IPS DF 6.9 (cell line): Measurements from ENCODE around the gene IGFBP2.

ENCODE experiments used
- DNase-seq: peaks from one replicate; pipeline ENCODE4 v3.0.0-alpha.2; 2013; ENCODE audit warnings: low read depth, low spot score
- H3K27ac ChIP-seq: one replicate; pipeline ENCODE4 v1.5.1; 2013; ENCODE audit warnings: low read length, control low read depth
- H3K27me3 ChIP-seq: 2 replicates; pipeline ENCODE4 v1.6.1; 2013; ENCODE audit warnings: mild to moderate bottlenecking, low read length; ENCODE audit not compliant: control insufficient read depth, insufficient read depth
- H3K36me3 ChIP-seq: 2 replicates; pipeline ENCODE4 v1.6.1; 2013; ENCODE audit warnings: low read length; ENCODE audit not compliant: control insufficient read depth, insufficient read depth
- H3K4me1 ChIP-seq: 2 replicates; pipeline ENCODE4 v1.6.1; 2013; ENCODE audit warnings: low read length; ENCODE audit not compliant: control insufficient read depth, insufficient read depth
- H3K4me3 ChIP-seq: 2 replicates; pipeline ENCODE4 v1.5.1; 2013; ENCODE audit warnings: mild to moderate bottlenecking, low read length
- H3K9me3 ChIP-seq: 2 replicates; pipeline ENCODE4 v1.6.1; 2013; ENCODE audit warnings: low read length, inconsistent platforms; ENCODE audit not compliant: control insufficient read depth, insufficient read depth
- WGBS: extraction: QIAGEN DNeasy Blood & Tissue Kit; methylation state at CpG from one replicate; pipeline ENCODE4 v1.1.7; 2013; ENCODE audit warnings: mixed read lengths, missing lambda C conversion rate; ENCODE audit not compliant: insufficient read length, insufficient coverage; 5-methylcytosine and 5-hydroxymethylcytosine counted together

The IGFBP2 gene

DNA sequence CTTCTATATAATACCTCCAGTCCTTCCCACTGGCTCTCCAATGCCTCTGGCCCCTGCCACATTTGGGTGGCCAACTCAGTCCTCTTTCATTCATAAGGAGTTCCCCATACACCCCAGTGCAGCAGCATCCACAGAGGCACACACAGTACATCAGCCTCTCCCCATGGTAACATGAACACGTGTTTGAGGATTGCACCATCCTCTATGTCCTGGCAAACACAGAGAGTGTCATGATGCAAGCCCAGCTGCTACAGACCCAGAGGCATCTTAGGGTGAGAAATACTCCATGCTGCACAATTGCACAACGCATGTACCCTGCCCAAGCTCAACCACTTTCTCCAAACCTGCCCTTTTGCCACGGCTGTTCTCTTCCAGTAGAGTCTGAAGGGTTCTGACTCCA, 50.6 kb downstream of the IGFBP2 start:
- DNase-seq = no peak
- H3K27ac ChIP-seq = no peak overlapping the region
- no CpG with 5 or more reads among the region's 3 CpGs for WGBS
- H3K9me3 ChIP-seq = no peaks in the 10 kb centered on the region
- H3K4me1 ChIP-seq = peaks cover 4% of the 10 kb centered on the region
- H3K36me3 ChIP-seq = no peaks in the 10 kb centered on the region
- no peaks in the 10 kb centered on the region for H3K27me3 ChIP-seq
- no peak overlapping the region for H3K4me3 ChIP-seq

DNA sequence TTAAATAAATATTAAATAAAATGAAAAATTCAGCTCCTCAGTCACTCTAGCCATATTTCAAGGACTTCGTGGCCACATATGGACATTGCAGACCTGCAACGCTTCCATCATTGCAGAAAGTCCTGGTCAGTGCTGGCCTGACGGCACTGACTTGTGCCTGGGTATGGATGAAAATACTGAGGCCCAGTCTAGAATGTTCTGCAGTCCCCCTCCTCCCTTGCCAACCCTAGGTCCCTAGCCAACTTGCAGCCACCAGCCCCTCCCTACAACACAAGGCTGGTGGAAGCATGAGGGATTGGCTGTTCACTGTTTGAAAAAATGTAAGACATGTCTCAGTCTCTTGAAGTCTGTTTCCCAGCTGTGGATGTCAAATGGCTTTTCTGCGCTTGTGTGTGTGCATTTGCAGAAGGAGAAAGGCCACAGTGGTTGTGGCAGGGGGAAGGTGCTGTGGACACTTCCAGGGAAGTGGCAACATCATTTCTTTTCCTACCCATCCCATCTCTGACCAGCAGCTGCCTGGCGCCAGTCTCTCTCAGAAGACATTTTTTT, 52.2 kb downstream of the IGFBP2 start:
- H3K4me3 ChIP-seq = no peak overlapping the region
- no peaks in the 10 kb centered on the region for H3K9me3 ChIP-seq
- DNase-seq = no peak
- H3K36me3 ChIP-seq = no peaks in the 10 kb centered on the region
- no CpG with 5 or more reads among the region's 5 CpGs for WGBS
- no peak overlapping the region for H3K27ac ChIP-seq
- peaks cover 4% of the 10 kb centered on the region; the same call in 1 of the 2 replicates for H3K4me1 ChIP-seq
- peaks cover 2% of the 10 kb centered on the region; the same call in 1 of the 2 replicates for H3K27me3 ChIP-seq

DNA sequence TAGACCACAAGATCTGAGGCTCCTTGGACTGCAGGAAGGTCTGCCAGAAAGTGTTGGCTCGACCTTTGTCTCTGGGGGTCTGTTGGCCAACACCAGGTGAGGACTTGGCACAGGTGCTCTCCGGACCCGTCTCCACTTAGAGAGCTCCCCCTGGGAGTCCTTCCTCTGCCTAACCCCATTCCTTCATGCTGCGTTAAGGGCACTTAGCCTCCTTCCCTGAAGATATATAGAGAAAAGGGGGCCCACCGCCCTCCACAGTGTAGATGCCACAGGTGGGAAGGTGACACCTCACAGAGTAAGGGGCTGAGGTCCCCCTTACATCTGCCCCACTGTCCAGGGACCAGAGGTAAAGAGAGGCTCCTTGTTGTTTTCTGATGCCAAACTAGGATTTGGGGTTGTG, 53.9 kb downstream of the IGFBP2 start:
- DNase-seq = no peak
- H3K27me3 ChIP-seq = peaks cover 6% of the 10 kb centered on the region
- H3K4me1 ChIP-seq = peaks cover 1% of the 10 kb centered on the region; the same call in 1 of the 2 replicates
- no peaks in the 10 kb centered on the region for H3K9me3 ChIP-seq
- H3K4me3 ChIP-seq = no peak overlapping the region
- WGBS = no CpG with 5 or more reads among the region's 5 CpGs
- H3K36me3 ChIP-seq = no peaks in the 10 kb centered on the region
- H3K27ac ChIP-seq = no peak overlapping the region

DNA sequence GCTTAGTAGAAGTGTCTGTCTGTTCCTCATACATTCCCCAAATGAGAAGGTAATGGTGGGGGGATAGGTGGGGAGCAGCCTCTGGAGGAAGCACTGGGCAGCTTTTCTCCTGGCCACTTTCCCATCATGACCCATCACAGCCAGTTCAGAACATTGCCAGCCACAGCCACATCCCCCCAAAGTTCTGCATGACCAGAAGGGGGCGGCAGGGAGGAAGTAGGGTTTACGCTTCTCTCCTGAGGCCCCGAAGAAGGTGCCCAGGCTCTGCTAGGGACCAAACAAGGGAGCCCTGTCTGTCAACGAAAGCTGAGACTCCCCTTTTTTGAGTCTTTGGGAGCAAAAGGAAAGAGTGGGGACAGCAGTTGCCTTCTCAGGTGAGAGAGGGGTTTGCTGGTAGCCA, 54.4 kb downstream of the IGFBP2 start:
- DNase-seq = no peak
- H3K27me3 ChIP-seq = peaks cover 6% of the 10 kb centered on the region
- H3K4me3 ChIP-seq = no peak overlapping the region
- no peaks in the 10 kb centered on the region for H3K9me3 ChIP-seq
- no peak overlapping the region for H3K27ac ChIP-seq
- WGBS = no CpG with 5 or more reads among the region's 4 CpGs
- no peaks in the 10 kb centered on the region for H3K36me3 ChIP-seq
- H3K4me1 ChIP-seq = peaks cover 1% of the 10 kb centered on the region; the same call in 1 of the 2 replicates

GRCh38 chr2:216688731-216689340, 55.6 kb downstream of the IGFBP2 start:
- no peak for DNase-seq
- Histone ChIP-seq H3K36me3 (no peaks in the 10 kb centered on the region), H3K9me3 (no peaks in the 10 kb centered on the region), H3K4me3 (no peak overlapping the region), H3K27me3 (peaks cover 6% of the 10 kb centered on the region), H3K27ac (no peak overlapping the region), H3K4me1 (peaks cover 1% of the 10 kb centered on the region; the same call in 1 of the 2 replicates)
- WGBS = no CpG with 5 or more reads among the region's 9 CpGs

DNA sequence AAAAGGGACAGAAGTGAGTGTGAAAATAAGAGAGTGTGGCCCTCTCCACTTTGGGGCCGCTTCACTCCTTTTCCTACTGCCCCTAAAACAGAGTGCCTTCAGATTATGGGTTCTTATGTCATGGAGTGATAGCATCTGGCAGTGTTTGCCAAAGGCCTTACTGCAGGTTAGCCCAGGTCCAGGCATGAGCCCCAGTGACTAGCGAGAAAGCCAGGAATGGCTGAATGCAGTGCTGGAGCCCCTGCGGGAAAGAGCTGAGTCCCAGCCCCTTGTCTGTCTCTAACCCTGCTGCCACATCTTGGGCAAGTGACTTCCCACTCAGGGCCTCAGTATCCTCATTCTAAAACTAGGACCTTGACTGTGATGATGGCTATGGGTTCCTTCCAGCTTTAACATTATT, 56.2 kb downstream of the IGFBP2 start:
- WGBS = no CpG with 5 or more reads among the region's 3 CpGs
- no peak for DNase-seq
- H3K27ac ChIP-seq = no peak overlapping the region
- no peaks in the 10 kb centered on the region for H3K9me3 ChIP-seq
- peaks cover 1% of the 10 kb centered on the region; the same call in 1 of the 2 replicates for H3K4me1 ChIP-seq
- peaks cover 6% of the 10 kb centered on the region for H3K27me3 ChIP-seq
- no peaks in the 10 kb centered on the region for H3K36me3 ChIP-seq
- H3K4me3 ChIP-seq = no peak overlapping the region

DNA sequence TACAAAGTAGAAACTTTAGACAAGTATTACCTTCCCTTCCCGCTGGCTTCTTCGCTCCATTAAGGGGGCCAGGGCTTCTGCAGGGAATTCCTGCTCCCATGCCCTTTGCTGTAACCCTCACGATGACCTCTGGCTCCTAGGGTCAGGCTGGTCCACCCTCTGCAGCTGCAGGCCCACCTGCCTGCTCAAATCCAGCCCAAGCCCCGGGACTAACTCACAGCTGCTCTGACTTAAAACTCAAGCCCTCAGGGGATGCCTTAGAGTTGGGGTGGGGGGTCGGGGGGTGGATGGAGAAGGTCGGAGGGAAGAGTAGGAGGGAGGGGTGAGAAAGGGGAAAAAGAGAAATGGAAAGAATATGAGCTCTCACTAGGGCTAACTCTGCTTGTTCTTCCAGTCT, 57.2 kb downstream of the IGFBP2 start:
- H3K36me3 ChIP-seq = no peaks in the 10 kb centered on the region
- WGBS = no CpG with 5 or more reads among the region's 6 CpGs
- H3K27ac ChIP-seq = no peak overlapping the region
- H3K4me1 ChIP-seq = peaks cover 1% of the 10 kb centered on the region; the same call in 1 of the 2 replicates
- H3K27me3 ChIP-seq = peaks cover 6% of the 10 kb centered on the region
- DNase-seq = no peak
- H3K9me3 ChIP-seq = no peaks in the 10 kb centered on the region
- H3K4me3 ChIP-seq = no peak overlapping the region

GRCh38 chr2:216690853-216691741, 57.9 kb downstream of the IGFBP2 start:
- no CpG with 5 or more reads among the region's 23 CpGs for WGBS
- Histone ChIP-seq H3K4me3 (no peak overlapping the region), H3K36me3 (no peaks in the 10 kb centered on the region), H3K9me3 (no peaks in the 10 kb centered on the region), H3K27ac (no peak overlapping the region), H3K27me3 (peaks cover 6% of the 10 kb centered on the region), H3K4me1 (peaks cover 2% of the 10 kb centered on the region; the same call in 1 of the 2 replicates)
- no peak for DNase-seq

- H3K27ac ChIP-seq = no peak overlapping the region
- no peak for DNase-seq
- whole genome bisulfite sequencing = no CpG with 5 or more reads among the region's 28 CpGs
- H3K27me3 ChIP-seq = peaks cover 6% of the 10 kb centered on the region
- H3K36me3 ChIP-seq = no peaks in the 10 kb centered on the region
- H3K4me1 ChIP-seq = peaks cover 3% of the 10 kb centered on the region; the same call in 1 of the 2 replicates
- H3K9me3 ChIP-seq = no peaks in the 10 kb centered on the region
- peak overlapping the region; percentile 36; the same call in 1 of the 2 replicates for H3K4me3 ChIP-seq
These were observed 59.6 kb downstream of the IGFBP2 start for GRCh38 chr2:216692636-216693413.
